HT-29 (cell line): ENCODE data around the gene PSMG3. TPM values are rescaled to one million over a fixed set of nuclear protein-coding genes. Genes with fewer than 3 reads are reported as not detected.

ENCODE experiments used
- DNase-seq: peaks from one replicate; pipeline ENCODE4 v3.0.0-alpha.2; 2015; ENCODE audit warnings: low spot score
- total RNA-seq: library from RNA; depleted of rRNA; stranded (reverse); fragments of >200 nt; shearing (Covaris generic); gene quantifications from 2 replicates; pipeline ENCODE4 v1.2.3, GENCODE V29; 2014

PSMG3 gene
- total RNA-seq, 1 experiment from 2014 or later, result 129 TPM

GRCh38 chr7:1580422-1581030, 10.7 kb upstream of the PSMG3 start:
- DNase-seq, result no peak

DNA sequence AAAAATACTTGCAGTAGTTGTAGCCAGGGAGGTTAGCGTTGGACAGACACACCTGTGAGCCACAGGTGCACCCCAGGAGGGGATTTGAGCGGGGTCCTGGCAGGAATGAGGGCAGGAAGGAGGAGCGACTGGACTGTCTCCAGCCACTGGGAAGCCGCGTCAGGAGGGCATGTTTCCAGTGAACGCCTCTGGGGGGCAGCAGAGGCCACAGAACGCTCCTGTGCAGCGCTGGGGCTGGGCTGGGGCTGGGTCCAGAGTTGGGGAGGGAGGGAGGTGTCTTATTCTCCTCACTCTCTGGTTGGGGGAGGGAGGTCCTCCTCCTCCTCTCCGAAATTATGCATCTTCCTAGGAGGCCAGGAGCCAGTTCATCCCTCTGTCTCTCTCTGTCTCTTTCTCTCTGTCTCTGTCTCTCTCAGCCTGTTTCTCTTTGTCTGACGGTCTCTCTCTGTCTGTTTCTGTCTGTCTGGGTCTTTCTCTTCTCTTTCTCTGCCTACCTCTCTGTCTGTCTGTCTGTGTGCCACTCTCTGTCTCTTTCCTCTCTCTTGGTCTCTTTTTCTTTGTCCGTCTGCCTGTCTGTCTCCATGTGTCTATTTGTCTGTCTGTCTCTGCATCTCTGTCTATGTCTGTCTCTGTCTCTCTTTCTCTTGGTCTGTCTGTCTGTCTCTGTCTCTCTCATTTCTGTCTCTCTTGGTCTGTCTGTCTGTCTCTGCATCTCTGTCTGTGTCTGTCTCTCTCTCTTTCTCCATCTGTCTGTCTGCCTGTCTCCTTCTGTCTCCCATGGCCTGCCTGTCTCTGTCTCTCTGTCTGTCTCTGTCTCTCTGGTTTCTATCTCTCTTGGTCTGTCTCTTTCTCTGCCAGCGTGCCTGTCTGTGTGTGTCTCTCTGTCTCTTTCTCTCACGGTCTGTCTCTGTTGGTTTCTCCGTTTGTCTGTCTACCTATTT, 9.9 kb upstream of the PSMG3 start:
- peak; percentile 83 for DNase-seq

GRCh38 chr7:1578513-1578912, 8.7 kb upstream of the PSMG3 start:
- DNase-seq, result no peak

GRCh38 chr7:1576521-1577253, 6.9 kb upstream of the PSMG3 start:
- no peak for DNase-seq

- DNase-seq, result no peak
Observed at GRCh38 chr7:1575809-1576208, 6.0 kb upstream of the PSMG3 start.

DNA sequence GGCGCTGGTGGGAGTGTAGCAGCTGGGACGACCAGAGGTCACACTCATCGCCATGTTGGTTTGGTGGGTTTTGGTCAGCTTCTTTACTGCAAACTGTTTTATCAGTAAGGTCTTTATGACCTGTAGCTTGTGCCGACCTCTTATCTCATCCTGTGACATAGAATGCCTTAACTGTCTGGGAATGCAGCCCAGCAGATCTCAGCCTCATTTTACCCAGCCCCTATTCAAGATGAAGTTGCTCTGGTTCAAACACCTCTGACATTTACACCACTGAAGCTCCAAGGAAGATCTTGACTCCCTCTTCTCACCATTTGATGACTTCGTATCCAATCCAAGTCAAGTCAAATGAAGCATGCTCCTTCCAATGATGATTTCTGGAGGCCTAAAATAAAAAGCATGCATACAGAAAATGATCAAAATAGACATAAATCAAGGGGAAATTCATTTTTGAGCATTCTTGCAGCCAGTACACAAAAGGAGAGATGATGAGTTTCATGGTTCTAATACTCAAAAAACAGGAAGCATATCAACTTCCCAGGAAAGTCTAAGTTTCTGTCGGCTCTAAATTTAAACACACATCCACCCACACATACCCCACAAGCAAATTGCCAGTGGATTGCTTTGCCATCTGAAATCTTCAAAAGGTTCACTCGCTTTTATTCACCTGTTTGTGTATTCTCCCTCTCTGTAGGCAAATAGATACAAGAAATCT, 2.4 kb upstream of the PSMG3 start:
- no peak for DNase-seq

DNA sequence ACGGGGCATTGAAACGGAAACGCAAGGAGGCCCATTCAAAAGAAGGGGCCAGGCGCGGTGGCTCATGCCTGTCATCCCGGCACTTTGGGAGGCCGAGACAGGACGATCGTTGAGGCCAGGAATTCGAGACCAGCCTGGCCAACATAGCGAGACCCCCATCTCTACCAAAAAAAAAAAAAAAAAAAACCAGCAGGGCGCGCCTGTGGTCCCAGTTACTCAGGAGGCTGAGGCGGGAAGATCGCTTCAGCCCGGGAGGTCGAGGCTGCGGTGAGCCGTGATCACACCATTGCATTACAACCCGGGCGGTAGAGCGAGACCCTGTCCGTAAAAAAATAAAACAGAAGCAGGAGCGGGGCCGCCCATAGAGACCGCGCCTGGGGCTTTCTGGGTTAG, 396 bp downstream of the PSMG3 start:
- no peak for DNase-seq

- DNase-seq, result no peak
Observed at GRCh38 chr7:1569016-1569415, 816 bp downstream of the PSMG3 start.

- no peak for DNase-seq
Observed at GRCh38 chr7:1567896-1568510, 1.8 kb downstream of the PSMG3 start.

DNA sequence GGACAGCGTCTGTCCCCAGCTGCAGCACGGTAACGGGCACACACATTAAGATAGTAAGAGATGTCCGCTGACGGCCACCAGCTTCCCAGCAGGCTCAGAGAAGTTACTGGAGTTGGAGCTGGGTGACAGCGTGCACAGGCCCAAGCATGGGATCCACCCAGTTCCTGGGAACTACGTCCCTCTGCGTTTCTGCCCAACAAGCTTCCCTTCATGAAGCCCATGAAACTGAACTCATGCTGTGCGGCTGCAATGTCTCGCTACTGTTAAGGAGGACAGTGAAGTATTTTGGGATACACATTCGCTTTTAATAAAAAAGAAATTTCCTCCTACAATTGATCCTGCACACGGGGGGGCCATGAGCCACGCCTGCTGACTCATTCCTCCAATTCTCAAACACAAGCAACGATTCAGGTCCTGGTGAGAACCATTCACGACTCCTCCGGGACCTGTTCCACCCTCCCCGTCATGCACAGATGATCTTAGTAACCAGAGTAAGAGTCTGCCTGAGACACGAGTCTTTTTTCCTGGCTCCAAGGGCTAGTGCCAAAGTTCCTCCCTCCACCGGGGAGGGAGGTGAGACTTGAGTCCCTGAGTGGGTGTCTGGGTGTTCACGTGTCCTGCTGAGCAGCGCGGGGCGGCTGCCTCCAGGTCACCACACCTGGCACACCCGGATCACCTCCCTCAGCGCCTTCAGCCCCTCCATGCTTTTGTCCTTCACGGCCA, 2.6 kb downstream of the PSMG3 start:
- DNase-seq, result peak; percentile 75

- no peak for DNase-seq
Observed at GRCh38 chr7:1566687-1567048, 3.2 kb downstream of the PSMG3 start.

DNA sequence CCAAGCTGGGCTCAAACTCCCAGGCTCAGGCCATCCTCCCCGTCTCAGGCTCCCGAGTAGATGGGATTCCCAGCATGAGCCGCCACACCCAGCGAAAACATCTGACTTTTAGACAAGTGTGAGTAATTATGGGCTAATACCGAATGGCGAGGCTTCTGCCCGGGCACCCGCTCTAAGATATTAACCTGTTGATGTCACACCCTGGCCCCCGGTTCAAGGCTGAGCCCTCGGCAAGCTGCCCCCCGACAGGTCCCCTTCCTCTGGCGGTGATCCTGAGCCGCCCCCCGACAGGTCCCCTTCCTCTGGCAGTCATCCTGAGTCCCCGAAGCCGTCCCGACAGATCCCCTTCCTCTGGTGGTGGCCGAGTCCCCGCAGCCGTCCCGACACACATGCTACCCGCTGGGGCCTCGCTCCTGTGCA, 5.2 kb downstream of the PSMG3 start:
- DNase-seq, result no peak

- no peak for DNase-seq
Observed at GRCh38 chr7:1563981-1564602, 5.7 kb downstream of the PSMG3 start.

- DNase-seq, result no peak
Observed at GRCh38 chr7:1562597-1563051, 7.2 kb downstream of the PSMG3 start.

DNA sequence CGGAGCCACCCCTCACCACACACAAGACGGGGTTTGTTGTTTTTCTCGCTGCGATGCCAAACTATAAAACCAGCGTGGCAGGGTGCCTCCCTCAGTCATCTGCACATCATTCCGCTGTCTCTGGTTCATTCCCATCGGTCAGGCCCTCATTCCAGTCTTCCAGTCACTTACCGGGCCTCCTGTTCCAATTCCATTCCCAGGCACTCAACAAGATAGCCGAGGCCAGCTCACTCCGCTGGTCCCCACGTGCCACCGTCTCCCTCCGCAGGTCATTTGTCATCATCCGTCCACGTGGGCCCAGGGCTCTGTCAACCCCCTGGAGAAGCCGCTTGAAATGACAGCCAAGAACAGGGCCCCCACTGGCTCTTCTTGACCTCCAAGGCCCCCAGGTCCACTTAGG, 7.7 kb downstream of the PSMG3 start:
- DNase-seq, result no peak

DNA sequence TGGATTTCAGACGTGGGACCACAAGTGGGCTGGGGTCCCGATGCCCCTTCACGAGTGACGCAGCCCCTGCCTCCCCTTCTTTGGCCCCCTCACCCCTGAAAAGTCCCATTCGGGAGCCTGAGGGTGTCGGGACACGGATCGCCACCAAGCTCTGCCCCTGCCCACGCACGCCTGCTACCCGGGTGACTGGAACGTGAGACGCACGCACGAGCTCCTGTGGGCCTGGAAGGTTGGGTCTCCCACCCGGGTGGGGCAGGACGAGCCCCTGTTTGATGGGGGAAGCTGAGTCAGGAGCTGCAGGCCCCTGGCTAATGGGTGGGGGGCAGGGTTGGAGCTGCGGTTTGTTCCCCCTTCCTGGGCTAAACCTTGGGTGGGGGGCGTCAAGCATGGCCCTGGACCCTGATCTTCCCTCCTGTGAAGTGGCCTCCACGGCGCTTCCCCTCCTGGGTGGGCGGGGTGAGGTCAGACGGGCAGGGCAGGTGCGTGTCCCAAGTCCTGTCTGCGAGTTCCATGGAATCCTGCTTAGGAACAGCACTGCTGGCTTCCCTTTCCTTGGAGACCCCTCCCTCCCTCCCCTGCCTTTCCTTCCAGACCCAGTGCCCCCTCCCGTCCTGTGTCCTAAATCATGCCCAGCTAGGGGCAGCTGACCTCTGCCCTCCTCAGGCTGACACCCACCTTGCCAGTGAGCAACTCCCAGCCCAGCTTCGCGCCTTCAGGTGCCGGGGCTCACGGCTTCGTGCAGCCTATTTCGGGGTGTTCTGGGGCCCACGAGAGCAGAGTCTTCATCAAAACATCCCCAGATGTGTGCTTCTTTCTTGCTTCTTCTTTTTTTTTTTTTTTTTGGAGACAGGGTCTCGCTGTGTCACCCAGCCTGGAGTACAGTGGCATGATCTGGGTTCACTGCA, 8.5 kb downstream of the PSMG3 start:
- DNase-seq, result no peak

DNA sequence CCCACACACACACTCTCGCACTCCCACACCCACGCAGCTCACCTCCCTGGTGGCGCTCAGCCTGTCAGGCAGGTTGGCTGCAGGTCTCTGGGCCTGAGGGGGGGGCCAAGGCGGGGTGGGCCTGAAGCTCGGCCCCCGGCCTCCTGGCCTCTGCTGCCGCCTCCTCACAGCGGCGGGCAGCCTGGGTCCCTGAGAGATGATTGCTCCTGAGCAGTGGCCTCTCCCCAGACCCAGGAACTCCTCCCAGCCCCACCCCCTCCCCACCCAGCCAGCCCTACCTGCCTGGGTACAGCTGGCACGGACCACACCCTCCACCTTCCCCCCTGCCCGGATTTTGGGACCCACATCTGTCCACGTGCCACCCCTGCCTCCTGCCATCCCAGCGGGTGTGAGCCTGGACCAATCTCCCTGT, 9.2 kb downstream of the PSMG3 start:
- no peak for DNase-seq

DNA sequence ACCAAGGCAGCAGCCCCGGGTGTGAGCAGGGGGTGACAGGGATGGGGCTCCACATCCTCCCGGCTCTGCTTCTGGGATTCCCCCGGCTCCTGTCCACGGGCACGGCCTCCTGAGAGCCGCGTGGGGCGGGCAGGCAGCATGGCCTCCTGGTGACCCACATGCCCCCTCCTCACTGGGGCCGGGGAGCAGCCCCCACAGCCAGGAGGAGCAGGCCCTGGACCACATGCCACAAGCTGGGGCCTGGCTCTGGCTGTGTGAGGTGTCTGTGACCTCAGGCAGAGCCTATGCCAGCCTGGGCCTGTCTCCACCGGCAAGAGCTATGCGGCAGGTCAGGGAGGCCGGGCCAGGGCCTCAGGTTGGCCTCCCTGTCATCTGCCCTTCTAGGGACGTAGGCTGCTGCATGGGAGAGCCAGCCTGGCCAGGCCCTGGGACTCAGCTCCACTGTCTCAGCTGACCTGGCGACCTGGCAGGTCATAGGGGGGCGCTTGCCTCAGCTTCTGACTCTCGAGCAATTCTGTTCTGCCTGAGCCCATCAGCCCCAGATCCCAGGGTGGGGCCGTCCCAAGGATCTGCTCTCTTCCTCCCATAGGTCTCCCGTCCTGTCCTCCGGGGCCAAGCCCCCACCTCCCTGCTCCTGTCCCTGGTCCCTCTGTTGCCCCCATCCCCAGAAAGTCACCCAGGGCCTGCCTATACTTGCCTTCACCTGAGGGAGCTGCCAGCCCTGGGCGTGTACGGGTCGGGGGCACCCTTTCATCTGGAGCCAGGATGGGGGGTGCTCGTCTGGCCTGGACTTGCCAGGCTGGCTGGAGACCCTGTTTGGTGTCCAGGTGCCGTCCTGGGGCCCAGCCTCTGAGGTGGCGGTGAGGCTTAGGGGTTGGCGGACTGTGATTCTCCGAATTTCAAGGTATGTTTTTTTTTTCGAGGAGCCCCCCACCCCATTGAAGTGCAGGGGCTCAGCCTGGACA, 9.9 kb downstream of the PSMG3 start:
- DNase-seq, result no peak
